K562 (cell line): Measurements from ENCODE around the gene SARS1. TPM values are rescaled to one million over a fixed set of nuclear protein-coding genes. Genes with fewer than 3 reads are reported as not detected.
A peak's percentile ranks its signal among the peaks of the same experiment; 100 is the strongest.

ENCODE experiments used
- MAX ChIP-seq: sonication (generic); formaldehyde crosslinking; IDR thresholded peaks from 2 replicates; pipeline ENCODE4 v1.9.0; 2022; ENCODE audit warnings: mild to moderate bottlenecking, missing genetic modification reagents
- MGA ChIP-seq: fragments of 450-650 bp; IDR thresholded peaks from 2 replicates; pipeline ENCODE4 v1.6.1; 2016; ENCODE audit warnings: mild to moderate bottlenecking, moderate library complexity
- MTA3 ChIP-seq: fragments of 450-650 bp; formaldehyde crosslinking; IDR thresholded peaks from 2 replicates; pipeline ENCODE4 v1.6.1; 2017; ENCODE audit warnings: mild to moderate bottlenecking, borderline replicate concordance
- RAD21 ChIP-seq, 2 experiments: fragments of 250-450 bp in 1 of 2; fragments of 450-650 bp in 1 of 2; sonication (Bioruptor Pico) in 1 of 2; formaldehyde crosslinking in 1 of 2; IDR thresholded peaks in 1 of 2; conservative IDR thresholded peaks in 1 of 2; 2 replicates each; pipeline versions ENCODE4 v1.4.0 to v1.8.0; 2020 to 2022; ENCODE audit warnings: mild to moderate bottlenecking in 2 of 2, moderate library complexity in 1 of 2
- ZNF24 ChIP-seq: fragments of 450-650 bp; IDR thresholded peaks from 2 replicates; pipeline ENCODE4 v1.6.1; 2016
- polyA plus RNA-seq, 8 experiments: library from polyadenylated mRNA; depleted of rRNA in 4 of 8; stranded (reverse) in 5 of 8; unstranded in 3 of 8; fragments of >200 nt; fragmentation: Nextera tagmentation in 2 of 8; fragmentation: Illumina TruSeq in 1 of 8; extraction: Ambion mirVana in 2 of 8; extraction: Trizol in 1 of 8; gene quantifications; 2 replicates each; pipeline versions ENCODE4 v1.2.1 to v1.2.3, GENCODE V29; 2011 to 2014; ENCODE audit warnings: inconsistent platforms in 1 of 8, missing spikeins in 1 of 8
- total RNA-seq, 7 experiments: library from RNA; depleted of rRNA in 6 of 7; stranded (reverse); fragments of >200 nt in 6 of 7; fragmentation: Illumina TruSeq in 2 of 7; extraction: Trizol in 2 of 7; gene quantifications; 2 replicates each; pipeline versions ENCODE4 v1.2.1 to v1.2.3, GENCODE V29; 2011 to 2021; ENCODE audit warnings: low replicate concordance in 1 of 7

SARS1 gene
- total and polyA plus RNA-seq, 9 of the 15 experiments (the other 6 are each of a cell fraction or from before 2014, with no cell fraction given): 221 to 623 (median 254) TPM

- TF ChIP-seq MAX (CRISPR knock-in tag): peak; percentile 66
- peak; percentile 71; the same call in 1 of the 2 replicates for TF ChIP-seq MTA3
- no peak for TF ChIP-seq ZNF24
- TF ChIP-seq RAD21 (CRISPR knock-in tag; conservative IDR thresholded peaks at IDR 0.05 in 1 of 2, IDR thresholded peaks at IDR 0.05 in 1 of 2): peak in 1 of 2 experiments; percentile 49; a peak in 2 of 4 replicates
- TF ChIP-seq MGA: peak; percentile 79
These were observed 22.3 kb upstream of the SARS1 start (continued) for GRCh38 chr1:109191377-109191776.
